BJ (cell line): ENCODE data around the gene GABPB2. TPM values are rescaled to one million over a fixed set of nuclear protein-coding genes. Genes with fewer than 3 reads are reported as not detected.

Experiments
- CTCF ChIA-PET: fragments of 350-600 bp; formaldehyde crosslinking; extraction: SDS; loops from one replicate; lab custom pipeline; 2021; ENCODE audit warnings: antibody characterized with exemption, inconsistent platforms; lab: Yijun Ruan, JAX
- POLR2A ChIA-PET: fragments of 300-600 bp; sonication (Branson Sonifier 250); formaldehyde crosslinking; extraction: SDS; loops from one replicate; lab custom pipeline; 2021; ENCODE audit warnings: antibody characterized with exemption; lab: Charles Lee
- DNase-seq: peaks from one replicate; pipeline ENCODE4 v3.0.0-alpha.2; 2011; ENCODE audit warnings: low read depth
- H3K27me3 ChIP-seq: 2 replicates; pipeline ENCODE4 v1.6.0; 2011; ENCODE audit warnings: low read length; ENCODE audit not compliant: control insufficient read depth, insufficient read depth
- H3K36me3 ChIP-seq: 2 replicates; pipeline ENCODE4 v1.5.1; 2011; ENCODE audit warnings: low read length; ENCODE audit not compliant: control insufficient read depth, insufficient read depth
- H3K4me3 ChIP-seq: 2 replicates; pipeline ENCODE4 v1.5.1; 2011; ENCODE audit warnings: low read depth, mild to moderate bottlenecking, control low read depth, low read length
- CTCF ChIP-seq: IDR thresholded peaks from 2 replicates; pipeline ENCODE4 v1.5.1; 2011; ENCODE audit warnings: low read depth, mild to moderate bottlenecking, control low read depth, inconsistent platforms, low read length, moderate library complexity; ENCODE audit not compliant: insufficient read depth
- polyA plus RNA-seq: library from polyadenylated mRNA; depleted of rRNA; stranded (reverse); fragments of >200 nt; gene quantifications from 2 replicates; pipeline ENCODE4 v1.2.3, GENCODE V29; 2011

GABPB2 gene
- polyA plus RNA-seq, 1 experiment, result 16.7 TPM

GRCh38 chr1:151106894-151107293 lies 36.3 kb downstream of the GABPB2 start:
- DNase-seq, result no peak
- no peak overlapping the region for H3K4me3 ChIP-seq
- no peaks in the 10 kb centered on the region for H3K27me3 ChIP-seq
- CTCF ChIA-PET, result interaction anchor here (0.9 to 1.6 kb wide), 2 partner anchors 8 to 234 kb away, joined by 3 read pairs; no protein-coding TSS in a partner anchor
- H3K36me3 ChIP-seq, result no peaks in the 10 kb centered on the region
- POLR2A ChIA-PET, result no interaction called here
- TF ChIP-seq CTCF, result no peak

- Histone ChIP-seq H3K27me3 (no peaks in the 10 kb centered on the region), H3K4me3 (no peak overlapping the region), H3K36me3 (no peaks in the 10 kb centered on the region)
- ChIA-PET CTCF (interaction anchor here (0.7 to 1.2 kb wide), 2 partner anchors 9 to 48 kb away, joined by 3 to 5 read pairs; partner anchors contain the start of gene TNFAIP8L2), POLR2A (no interaction called here)
- DNase-seq, result no peak
- no peak for TF ChIP-seq CTCF
Measured at GRCh38 chr1:151108331-151108730, 37.8 kb downstream of the GABPB2 start.

- Histone ChIP-seq H3K27me3 (no peaks in the 10 kb centered on the region), H3K36me3 (0 out of 2 replicates have a peak, but pooled peaks cover 2% of the 10 kb centered on the region), H3K4me3 (no peak overlapping the region)
- CTCF ChIA-PET, result interaction anchor here (1.3 kb wide), 1 partner anchor 14 kb away, joined by 4 read pairs; no protein-coding TSS in a partner anchor
- TF ChIP-seq CTCF, result no peak
- POLR2A ChIA-PET, result no interaction called here
- no peak for DNase-seq
Measured at GRCh38 chr1:151113877-151114276, 43.3 kb downstream of the GABPB2 start.

GRCh38 chr1:151124763-151125403 lies 54.3 kb downstream of the GABPB2 start:
- Histone ChIP-seq H3K36me3 (no peaks in the 10 kb centered on the region; the same call in 1 of the 2 replicates), H3K27me3 (no peaks in the 10 kb centered on the region), H3K4me3 (no peak overlapping the region)
- ChIA-PET POLR2A (no interaction called here), CTCF (no interaction called here)
- no peak for DNase-seq
- no peak for TF ChIP-seq CTCF

GRCh38 chr1:151128800-151129199 lies 58.2 kb downstream of the GABPB2 start:
- ChIA-PET CTCF (no interaction called here), POLR2A (no interaction called here)
- Histone ChIP-seq H3K36me3 (no peaks in the 10 kb centered on the region; the same call in 1 of the 2 replicates), H3K27me3 (no peaks in the 10 kb centered on the region), H3K4me3 (no peak overlapping the region)
- no peak for DNase-seq
- TF ChIP-seq CTCF, result no peak
